Stimulated activated naive CD8-positive, alpha-beta T cell treated with anti-CD3 and anti-CD28 coated beads, Interleukin-15, amount 100 ng/mL, for 72 hours (primary cell): Measurements from ENCODE around the gene ATP2B2.
A peak's percentile ranks its signal among the peaks of the same experiment; 100 is the strongest.

Experiments
- ATAC-seq: fragments of 150-1000 bp; cut with Tn5 transposase; 2 replicates; pipeline ENCODE4 v1.10.0; 2021; ENCODE audit warnings: mild to moderate bottlenecking, moderate library complexity
- DNase-seq, 2 donors: peaks; one replicate each; pipeline ENCODE4 v3.0.0; 2021 to 2022
- H3K27ac Mint-ChIP-seq, 2 donors: one replicate each; pipeline ENCODE4 v1.8.0; 2022; ENCODE audit warnings: mild to moderate bottlenecking in 2 of 2, mixed read lengths in 2 of 2, moderate library complexity in 2 of 2
- H3K27me3 Mint-ChIP-seq: one replicate; pipeline ENCODE4 v1.8.0; 2022; ENCODE audit warnings: mixed read lengths
- H3K4me1 Mint-ChIP-seq: one replicate; pipeline ENCODE4 v1.8.0; 2022; ENCODE audit warnings: mild to moderate bottlenecking, mixed read lengths
- H3K4me3 Mint-ChIP-seq, 2 donors: one replicate each; pipeline ENCODE4 v1.8.0; 2022; ENCODE audit warnings: mild to moderate bottlenecking in 2 of 2, mixed read lengths in 2 of 2, moderate library complexity in 1 of 2
- H3K9me3 Mint-ChIP-seq, 2 donors: one replicate each; pipeline ENCODE4 v1.8.0; 2022; ENCODE audit warnings: mixed read lengths in 2 of 2

The ATP2B2 gene

DNA sequence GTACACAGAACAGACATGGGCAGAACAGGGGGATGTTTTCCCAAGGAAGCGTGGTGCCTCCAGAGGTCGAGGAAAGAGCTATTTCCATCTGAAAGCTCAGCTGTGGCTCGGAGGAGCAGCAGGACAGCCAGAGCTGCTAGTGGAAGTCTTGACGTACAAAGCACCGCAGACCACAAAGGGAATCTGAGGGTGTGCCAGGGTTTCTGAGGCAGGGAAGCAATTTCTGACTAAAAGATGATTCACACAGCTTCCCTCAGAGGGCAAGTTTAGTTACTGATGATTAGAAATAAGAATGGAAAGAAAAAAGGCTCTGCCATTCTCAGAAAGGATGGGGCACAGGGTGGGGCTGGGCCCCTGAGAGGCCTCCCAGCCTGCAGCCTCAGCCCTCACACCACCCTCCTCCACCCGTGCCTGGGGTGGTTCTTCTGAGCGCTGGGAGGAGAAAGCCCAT lies 138.7 kb downstream of the ATP2B2 start:
- H3K4me3 Mint-ChIP-seq, result peak overlapping the region in 1 of 2 donors; percentile 24
- peaks cover 25% of the 10 kb centered on the region for H3K27me3 Mint-ChIP-seq
- peaks cover 34% of the 10 kb centered on the region for H3K4me1 Mint-ChIP-seq
- DNase-seq (no peak), ATAC-seq (peak; percentile 74)
- H3K27ac Mint-ChIP-seq, result peak overlapping the region in 1 of 2 donors; percentile 59
- peaks cover 9 to 12% of the 10 kb centered on the region in 2 donors for H3K9me3 Mint-ChIP-seq

- no peak overlapping the region for H3K4me3 Mint-ChIP-seq
- peaks cover 34% of the 10 kb centered on the region for H3K4me1 Mint-ChIP-seq
- peak; percentile 27 for ATAC-seq
- H3K27ac Mint-ChIP-seq, result peak overlapping the region in 1 of 2 donors; percentile 22
- DNase-seq, result no peak
- peaks cover 32% of the 10 kb centered on the region for H3K27me3 Mint-ChIP-seq
- peaks cover 5 to 7% of the 10 kb centered on the region in 2 donors for H3K9me3 Mint-ChIP-seq
Measured at GRCh38 chr3:10365791-10366190, 139.6 kb downstream of the ATP2B2 start.

- Mint-ChIP-seq H3K27me3 (peaks cover 32% of the 10 kb centered on the region), H3K4me3 (no peak overlapping the region), H3K27ac (peak overlapping the region in 1 of 2 donors; percentile 22), H3K4me1 (peaks cover 29% of the 10 kb centered on the region), H3K9me3 (peaks cover under 1 to 2% of the 10 kb centered on the region in 2 donors)
- DNase-seq, result no peak
- ATAC-seq, result no peak
Measured at GRCh38 chr3:10365316-10365715, 140.1 kb downstream of the ATP2B2 start.

DNA sequence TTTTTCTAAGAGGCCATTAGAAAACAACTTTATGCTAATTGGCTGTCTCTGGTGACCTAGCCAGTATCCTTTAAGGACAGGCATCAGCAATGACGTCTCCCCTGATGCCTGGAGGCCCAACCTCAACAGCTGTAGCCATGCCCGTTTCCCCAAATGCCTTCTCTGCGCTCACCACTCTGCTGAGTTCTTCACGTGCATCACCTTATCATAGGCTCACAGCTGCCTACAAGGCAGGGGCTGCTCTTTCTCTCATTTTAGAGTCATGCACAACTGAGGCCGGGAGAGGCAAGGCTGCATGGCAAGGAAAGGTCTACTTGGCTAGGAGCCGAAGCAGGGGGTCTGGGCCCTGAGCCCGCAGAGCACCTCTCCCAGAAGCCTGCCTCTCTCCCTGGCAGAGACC lies 140.6 kb downstream of the ATP2B2 start:
- H3K9me3 Mint-ChIP-seq, result no peaks in the 10 kb centered on the region
- H3K27ac Mint-ChIP-seq, result no peak overlapping the region
- no peak overlapping the region for H3K4me3 Mint-ChIP-seq
- DNase-seq (no peak), ATAC-seq (no peak)
- peaks cover 28% of the 10 kb centered on the region for H3K27me3 Mint-ChIP-seq
- peaks cover 28% of the 10 kb centered on the region for H3K4me1 Mint-ChIP-seq

GRCh38 chr3:10363935-10364334 lies 141.5 kb downstream of the ATP2B2 start:
- DNase-seq (no peak), ATAC-seq (peak; percentile 61)
- Mint-ChIP-seq H3K27ac (no peak overlapping the region), H3K4me3 (no peak overlapping the region), H3K9me3 (no peaks in the 10 kb centered on the region), H3K4me1 (peaks cover 28% of the 10 kb centered on the region), H3K27me3 (peaks cover 19% of the 10 kb centered on the region)

- ATAC-seq (no peak), DNase-seq (no peak)
- H3K4me1 Mint-ChIP-seq, result peaks cover 18% of the 10 kb centered on the region
- no peaks in the 10 kb centered on the region for H3K9me3 Mint-ChIP-seq
- peaks cover 19% of the 10 kb centered on the region for H3K27me3 Mint-ChIP-seq
- H3K27ac Mint-ChIP-seq, result no peak overlapping the region
- H3K4me3 Mint-ChIP-seq, result no peak overlapping the region
Measured at GRCh38 chr3:10361375-10361774, 144.0 kb downstream of the ATP2B2 start.

DNA sequence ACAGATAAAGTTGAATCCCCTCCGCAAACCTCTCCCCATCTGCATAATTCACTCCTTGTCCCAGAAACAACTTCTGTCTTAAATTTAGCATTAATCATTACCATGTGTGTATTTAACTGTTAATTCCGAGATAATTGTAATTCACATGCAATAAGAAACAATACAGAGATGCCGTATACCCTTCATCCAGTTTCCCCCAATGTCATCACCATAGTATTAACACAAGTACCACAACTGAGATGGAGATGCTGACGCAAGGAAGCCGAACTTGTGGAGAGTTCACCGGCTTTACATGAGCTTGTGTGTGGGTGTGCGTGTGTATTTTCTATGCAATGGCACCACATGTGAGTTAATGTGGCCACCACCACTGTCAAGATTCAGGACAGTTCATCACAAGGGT lies 144.9 kb downstream of the ATP2B2 start:
- peaks cover 19% of the 10 kb centered on the region for H3K27me3 Mint-ChIP-seq
- no peak overlapping the region for H3K4me3 Mint-ChIP-seq
- DNase-seq (no peak), ATAC-seq (no peak)
- H3K27ac Mint-ChIP-seq, result no peak overlapping the region
- no peaks in the 10 kb centered on the region for H3K9me3 Mint-ChIP-seq
- H3K4me1 Mint-ChIP-seq, result peaks cover 9% of the 10 kb centered on the region

- Mint-ChIP-seq H3K27me3 (peaks cover 24% of the 10 kb centered on the region), H3K9me3 (no peaks in the 10 kb centered on the region), H3K4me3 (no peak overlapping the region), H3K4me1 (peaks cover 5% of the 10 kb centered on the region), H3K27ac (no peak overlapping the region)
- no peak for DNase-seq
- no peak for ATAC-seq
Measured at GRCh38 chr3:10359761-10360161, 145.6 kb downstream of the ATP2B2 start.

DNA sequence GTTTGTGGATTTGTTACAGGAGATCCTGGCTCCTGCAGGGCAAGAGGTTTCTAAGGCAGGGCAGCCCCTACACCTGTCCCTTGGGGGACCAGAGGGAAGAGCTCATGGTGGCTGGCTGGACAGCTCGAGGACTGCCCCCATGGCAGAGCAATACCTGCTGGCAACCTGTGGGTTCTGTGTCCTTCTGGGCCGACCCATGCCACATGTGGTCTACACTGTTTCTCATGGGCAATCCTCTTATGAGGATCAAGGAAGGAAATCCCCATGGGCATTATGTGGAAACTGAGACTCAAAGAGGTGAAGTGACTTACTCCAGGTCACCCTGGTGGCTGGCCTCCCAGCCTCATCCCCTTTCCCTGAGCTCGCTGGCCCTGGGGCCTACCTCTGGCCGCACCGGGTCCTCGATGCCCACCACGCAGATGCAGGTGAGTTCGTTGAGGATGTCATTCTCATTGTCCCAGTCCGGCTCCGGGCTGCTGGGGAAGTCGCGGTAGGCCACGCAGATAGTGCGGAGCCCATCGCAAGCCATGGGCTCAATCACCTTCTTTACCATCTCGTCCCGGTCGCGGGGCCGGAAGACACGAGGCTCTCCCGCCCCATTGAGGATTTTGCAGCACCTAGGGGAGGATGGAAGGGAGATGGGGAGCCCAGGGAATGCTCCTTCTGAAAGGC lies 146.9 kb downstream of the ATP2B2 start:
- no peaks in the 10 kb centered on the region for H3K9me3 Mint-ChIP-seq
- peaks cover 37% of the 10 kb centered on the region for H3K27me3 Mint-ChIP-seq
- no peak overlapping the region for H3K4me3 Mint-ChIP-seq
- no peak overlapping the region for H3K27ac Mint-ChIP-seq
- H3K4me1 Mint-ChIP-seq, result no peaks in the 10 kb centered on the region
- ATAC-seq (no peak), DNase-seq (no peak)

DNA sequence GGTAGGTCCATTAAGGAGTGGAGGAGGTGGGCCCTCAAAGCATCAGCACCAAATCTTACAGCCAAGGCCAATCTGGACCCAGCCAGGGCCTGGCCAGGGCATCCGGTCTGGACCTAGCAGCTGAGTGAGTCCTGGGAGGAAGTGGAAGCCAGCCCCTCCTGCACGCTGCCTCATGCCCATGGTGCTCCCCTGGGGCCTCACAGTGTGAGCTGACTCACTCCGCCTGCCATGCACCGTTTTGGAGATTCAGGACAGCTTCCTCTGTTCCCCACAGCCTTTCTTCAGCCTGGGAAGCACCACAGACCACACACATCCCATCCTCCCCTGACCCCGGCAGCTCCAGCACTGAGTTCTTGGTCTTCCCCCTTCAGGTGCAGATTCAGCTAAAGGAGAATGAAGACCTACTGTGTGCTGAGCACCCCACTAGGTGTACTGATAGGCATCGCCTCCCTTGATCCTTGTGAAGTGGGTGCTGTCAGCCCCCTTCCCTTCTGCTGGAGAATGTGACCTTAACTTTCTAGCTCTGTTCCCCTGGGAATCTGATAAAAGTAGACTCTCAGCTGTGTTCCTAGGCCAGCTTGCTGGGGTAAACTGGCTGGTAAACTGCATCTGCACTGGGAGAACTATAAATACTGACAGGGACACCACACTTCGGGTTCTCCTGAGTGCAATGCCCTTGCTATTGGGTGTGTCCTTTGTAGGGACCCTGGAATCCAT lies 147.6 kb downstream of the ATP2B2 start:
- peak overlapping the region in 1 of 2 donors; percentile 60 for H3K27ac Mint-ChIP-seq
- DNase-seq (no peak), ATAC-seq (peak; percentile 37)
- no peak overlapping the region for H3K4me3 Mint-ChIP-seq
- H3K4me1 Mint-ChIP-seq, result no peaks in the 10 kb centered on the region
- H3K27me3 Mint-ChIP-seq, result peaks cover 44% of the 10 kb centered on the region
- H3K9me3 Mint-ChIP-seq, result no peaks in the 10 kb centered on the region

DNA sequence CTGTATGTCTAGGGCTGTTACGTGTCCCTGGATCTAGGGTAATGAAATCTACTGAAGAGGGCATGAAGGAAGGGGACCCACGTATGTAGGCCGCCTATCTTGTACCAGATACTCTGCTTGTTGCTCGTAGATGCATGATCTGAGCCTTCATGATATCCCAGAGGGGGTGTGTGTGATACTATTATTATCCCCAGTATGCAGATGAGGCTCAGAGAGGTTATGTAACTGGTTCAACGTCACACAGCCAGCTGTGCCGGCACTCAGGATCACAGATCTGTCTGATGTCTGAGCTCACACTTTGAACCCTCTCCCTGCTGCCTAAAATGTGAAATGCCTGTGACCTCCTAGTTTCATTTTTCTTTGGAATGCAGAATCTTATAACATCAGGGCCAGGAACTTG lies 148.3 kb downstream of the ATP2B2 start:
- Mint-ChIP-seq H3K4me3 (no peak overlapping the region), H3K27ac (no peak overlapping the region), H3K9me3 (no peaks in the 10 kb centered on the region), H3K4me1 (no peaks in the 10 kb centered on the region), H3K27me3 (peaks cover 47% of the 10 kb centered on the region)
- ATAC-seq (no peak), DNase-seq (no peak)

DNA sequence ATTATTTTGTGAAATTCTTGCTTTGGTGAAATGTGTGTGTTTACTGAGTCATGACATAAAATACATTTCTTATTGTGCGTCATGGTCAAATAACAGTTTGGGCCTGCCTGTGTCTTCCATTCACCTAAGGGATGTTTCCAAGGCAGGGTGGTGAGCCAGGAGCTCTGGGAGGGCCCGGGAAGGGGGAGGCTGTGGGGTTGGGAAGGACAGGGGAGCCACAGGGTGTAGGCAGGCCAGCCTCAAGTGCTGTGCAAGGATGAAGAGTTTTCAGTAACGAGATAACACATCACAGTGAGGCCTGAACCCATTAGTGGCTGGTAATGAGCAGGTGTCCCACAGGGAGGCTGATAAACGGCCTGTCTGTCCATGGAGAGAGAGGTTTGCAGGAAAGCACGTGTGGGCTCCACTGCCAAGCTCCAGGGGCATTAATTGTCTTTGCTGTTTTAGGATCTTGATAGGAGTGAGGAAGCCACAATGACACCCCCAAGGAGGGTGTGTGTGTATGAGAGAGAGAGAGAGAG lies 148.9 kb downstream of the ATP2B2 start:
- Mint-ChIP-seq H3K9me3 (no peaks in the 10 kb centered on the region), H3K27ac (no peak overlapping the region), H3K4me1 (no peaks in the 10 kb centered on the region), H3K27me3 (peaks cover 46% of the 10 kb centered on the region), H3K4me3 (no peak overlapping the region)
- DNase-seq (no peak), ATAC-seq (no peak)

DNA sequence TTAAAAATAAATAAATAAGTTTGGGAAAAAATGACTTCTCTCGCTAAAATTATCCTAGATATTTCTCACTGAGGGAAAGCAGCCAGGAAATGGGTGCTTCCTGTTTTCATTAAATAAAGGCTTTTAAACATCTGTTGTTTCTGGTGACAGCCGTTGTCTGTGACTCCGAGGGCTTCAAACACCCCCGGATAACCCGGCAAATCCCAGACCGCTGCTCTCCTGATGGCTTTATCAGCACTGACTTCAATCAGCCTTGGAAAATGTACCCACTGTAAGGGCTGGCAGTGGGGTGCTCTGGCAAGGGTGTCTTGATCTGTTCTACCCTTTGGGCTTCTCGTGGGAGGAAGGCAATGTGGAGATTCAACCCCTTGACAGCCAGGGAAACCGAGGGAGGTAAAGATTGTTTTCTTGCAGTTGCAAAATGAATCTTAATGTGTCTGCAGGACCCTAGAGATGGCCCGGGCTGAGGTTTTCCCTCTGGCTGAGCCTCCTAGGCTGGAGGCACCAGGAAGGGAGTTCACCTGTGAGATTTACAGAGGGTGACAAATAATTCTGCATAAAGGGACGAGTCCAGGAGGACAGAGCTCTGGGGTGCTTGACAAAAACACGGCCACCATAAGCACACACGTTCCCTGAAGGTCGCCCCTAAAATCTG lies 150.9 kb downstream of the ATP2B2 start:
- H3K4me3 Mint-ChIP-seq, result no peak overlapping the region
- no peak overlapping the region for H3K27ac Mint-ChIP-seq
- no peak for ATAC-seq
- no peaks in the 10 kb centered on the region for H3K4me1 Mint-ChIP-seq
- H3K9me3 Mint-ChIP-seq, result no peaks in the 10 kb centered on the region
- DNase-seq, result no peak
- peaks cover 34% of the 10 kb centered on the region for H3K27me3 Mint-ChIP-seq

GRCh38 chr3:10353661-10354360 lies 151.6 kb downstream of the ATP2B2 start:
- Mint-ChIP-seq H3K27ac (no peak overlapping the region), H3K4me3 (no peak overlapping the region), H3K27me3 (peaks cover 34% of the 10 kb centered on the region), H3K9me3 (no peaks in the 10 kb centered on the region), H3K4me1 (no peaks in the 10 kb centered on the region)
- DNase-seq, result no peak
- no peak for ATAC-seq

- no peaks in the 10 kb centered on the region for H3K9me3 Mint-ChIP-seq
- no peak overlapping the region for H3K27ac Mint-ChIP-seq
- no peak for DNase-seq
- no peak overlapping the region for H3K4me3 Mint-ChIP-seq
- no peak for ATAC-seq
- no peaks in the 10 kb centered on the region for H3K4me1 Mint-ChIP-seq
- peaks cover 34% of the 10 kb centered on the region for H3K27me3 Mint-ChIP-seq
Measured at GRCh38 chr3:10353160-10353559, 152.2 kb downstream of the ATP2B2 start.
